Measurements from ENCODE around the gene SSTR5. TPM values are rescaled to one million over a fixed set of nuclear protein-coding genes. Genes with fewer than 3 reads are reported as not detected.

SSTR5 gene
- total RNA-seq, 1 experiment from 2014 or later = not detected

DNA sequence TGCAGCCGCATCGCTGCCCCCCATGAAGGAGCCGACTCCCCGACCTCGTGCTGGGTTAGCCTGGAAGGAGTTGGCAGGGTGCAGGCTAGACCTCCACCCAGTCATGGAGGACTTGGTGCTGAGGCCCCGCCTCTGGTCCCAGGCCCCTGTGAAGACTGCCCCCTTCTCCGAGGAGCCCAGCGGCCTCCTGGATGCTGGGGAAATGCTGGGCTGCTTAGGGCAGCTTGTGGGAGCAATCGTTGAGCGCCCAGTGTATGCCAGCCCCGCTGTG, 1.8 kb downstream of the SSTR5 start:
- no peaks in the 10 kb centered on the region for H3K79me2 ChIP-seq (ENCODE audit: low read depth)
- H3K4me3 ChIP-seq = no peak overlapping the region
- peaks cover 37% of the 10 kb centered on the region for H3K27me3 ChIP-seq (ENCODE audit: insufficient read depth, low read depth)
- intact Hi-C loops (cut with micrococcal nuclease; ENCODE audit: unreplicated experiment) = no loop called here
- no TSS peak for BruUV-seq (replicated peaks)
- ChIA-PET CTCF (no interaction called here), POLR2A (ENCODE audit: unreplicated experiment) (no interaction called here)
- no peaks in the 10 kb centered on the region for H4K20me1 ChIP-seq (ENCODE audit: insufficient read depth)
- H3K36me3 ChIP-seq (ENCODE audit: low read depth) = no peaks in the 10 kb centered on the region
- TF ChIP-seq, protein P1, sequence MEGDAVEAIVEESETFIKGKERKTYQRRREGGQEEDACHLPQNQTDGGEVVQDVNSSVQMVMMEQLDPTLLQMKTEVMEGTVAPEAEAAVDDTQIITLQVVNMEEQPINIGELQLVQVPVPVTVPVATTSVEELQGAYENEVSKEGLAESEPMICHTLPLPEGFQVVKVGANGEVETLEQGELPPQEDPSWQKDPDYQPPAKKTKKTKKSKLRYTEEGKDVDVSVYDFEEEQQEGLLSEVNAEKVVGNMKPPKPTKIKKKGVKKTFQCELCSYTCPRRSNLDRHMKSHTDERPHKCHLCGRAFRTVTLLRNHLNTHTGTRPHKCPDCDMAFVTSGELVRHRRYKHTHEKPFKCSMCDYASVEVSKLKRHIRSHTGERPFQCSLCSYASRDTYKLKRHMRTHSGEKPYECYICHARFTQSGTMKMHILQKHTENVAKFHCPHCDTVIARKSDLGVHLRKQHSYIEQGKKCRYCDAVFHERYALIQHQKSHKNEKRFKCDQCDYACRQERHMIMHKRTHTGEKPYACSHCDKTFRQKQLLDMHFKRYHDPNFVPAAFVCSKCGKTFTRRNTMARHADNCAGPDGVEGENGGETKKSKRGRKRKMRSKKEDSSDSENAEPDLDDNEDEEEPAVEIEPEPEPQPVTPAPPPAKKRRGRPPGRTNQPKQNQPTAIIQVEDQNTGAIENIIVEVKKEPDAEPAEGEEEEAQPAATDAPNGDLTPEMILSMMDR (conservative IDR thresholded peaks at IDR 0.05) = no peak
- TF ChIP-seq EZH2 (IDR thresholded peaks at IDR 0.05; ENCODE audit: low read depth) = no peak
- H3K27ac ChIP-seq = no peak overlapping the region
- no peak overlapping the region for H3K4me2 ChIP-seq
- H3K9me2 ChIP-seq (ENCODE audit: insufficient read depth) = no peaks in the 10 kb centered on the region
- H3K4me1 ChIP-seq (replicated peaks; ENCODE audit: insufficient read depth) = peaks cover 9% of the 10 kb centered on the region; the same call in 1 of the 2 replicates
- H3F3A ChIP-seq (ENCODE audit: insufficient read depth, low read depth) = no peaks in the 10 kb centered on the region
- H2AFZ ChIP-seq = no peak overlapping the region
- DNase-seq = no peak
- H3K9me3 ChIP-seq (ENCODE audit: insufficient read depth, low read depth) = no peaks in the 10 kb centered on the region

DNA sequence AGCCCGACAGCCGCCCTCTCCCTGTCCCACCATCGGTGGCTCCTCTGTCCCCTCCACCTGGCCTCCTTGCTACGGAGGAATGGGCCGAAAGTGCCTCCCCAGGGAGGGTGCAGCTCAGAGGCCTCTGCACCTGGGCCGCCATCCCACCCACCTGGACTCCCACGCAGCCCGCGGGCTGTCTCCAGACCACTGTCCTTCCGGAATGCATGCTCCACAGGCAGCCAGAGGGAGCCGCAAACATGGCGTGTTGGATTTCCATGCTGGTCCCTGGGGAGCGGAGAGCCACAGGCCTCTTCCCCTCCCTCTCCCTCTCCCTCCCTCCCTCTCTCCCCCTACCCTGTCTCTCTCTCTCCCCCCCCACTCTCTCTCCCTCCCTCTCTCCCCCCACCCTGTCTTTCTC, 3.0 kb downstream of the SSTR5 start:
- DNase-seq = no peak
- H3K9me2 ChIP-seq (ENCODE audit: insufficient read depth) = no peaks in the 10 kb centered on the region
- no TSS peak for BruUV-seq (replicated peaks)
- no peaks in the 10 kb centered on the region for H4K20me1 ChIP-seq (ENCODE audit: insufficient read depth)
- TF ChIP-seq, protein P1 (conservative IDR thresholded peaks at IDR 0.05) = no peak
- no peak for TF ChIP-seq EZH2 (IDR thresholded peaks at IDR 0.05; ENCODE audit: low read depth)
- no peak overlapping the region for H3K27ac ChIP-seq
- POLR2A ChIA-PET (ENCODE audit: unreplicated experiment) = no interaction called here
- no peak overlapping the region for H3K4me3 ChIP-seq
- CTCF ChIA-PET = no interaction called here
- H2AFZ ChIP-seq = no peak overlapping the region
- no peaks in the 10 kb centered on the region for H3K79me2 ChIP-seq (ENCODE audit: low read depth)
- peaks cover 9% of the 10 kb centered on the region; the same call in 1 of the 2 replicates for H3K4me1 ChIP-seq (replicated peaks; ENCODE audit: insufficient read depth)
- H3K9me3 ChIP-seq (ENCODE audit: insufficient read depth, low read depth) = no peaks in the 10 kb centered on the region
- no peaks in the 10 kb centered on the region for H3F3A ChIP-seq (ENCODE audit: insufficient read depth, low read depth)
- no peaks in the 10 kb centered on the region for H3K36me3 ChIP-seq (ENCODE audit: low read depth)
- no peak overlapping the region for H3K4me2 ChIP-seq
- peaks cover 37% of the 10 kb centered on the region for H3K27me3 ChIP-seq (ENCODE audit: insufficient read depth, low read depth)
- intact Hi-C loops (cut with micrococcal nuclease; ENCODE audit: unreplicated experiment) = no loop called here

DNA sequence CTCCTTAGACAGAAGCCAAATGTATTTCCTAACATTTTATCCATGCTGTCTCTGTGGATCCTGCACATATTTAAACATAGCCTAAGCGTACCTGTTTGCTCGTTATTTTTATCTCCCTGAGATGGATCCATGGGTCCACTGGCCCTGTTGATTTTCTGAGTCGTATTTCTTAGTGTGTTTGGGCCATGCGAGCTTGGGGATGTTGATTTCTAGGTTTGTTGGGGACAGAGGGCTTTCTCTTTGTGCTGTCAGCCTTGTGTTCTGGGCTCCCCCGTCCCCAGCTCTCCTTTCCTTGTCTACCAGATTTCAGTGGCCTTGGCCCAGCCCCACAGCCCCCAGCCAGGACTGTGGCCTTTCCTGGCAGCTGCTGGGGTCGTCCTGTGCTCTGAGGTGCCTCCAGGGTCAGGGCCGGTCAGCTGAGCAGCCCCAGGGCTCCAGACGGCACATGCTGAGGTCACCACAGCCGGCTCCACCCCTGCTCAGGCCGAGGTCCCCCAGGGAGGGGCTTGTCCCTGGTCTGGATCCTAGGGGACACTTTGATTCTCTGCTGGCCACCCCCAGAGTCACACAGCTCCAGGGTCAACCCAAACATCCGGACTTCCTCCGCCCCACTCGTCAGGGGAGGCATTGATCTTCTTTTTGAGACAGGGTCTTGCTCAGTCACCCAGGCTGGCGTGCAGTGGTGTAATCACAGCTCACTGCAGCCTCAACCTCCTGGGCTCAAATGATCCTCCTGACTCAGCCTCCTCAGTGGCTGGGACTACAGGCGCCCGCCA, 4.4 kb downstream of the SSTR5 start:
- ChIA-PET POLR2A (ENCODE audit: unreplicated experiment) (no interaction called here), CTCF (no interaction called here)
- no TSS peak for BruUV-seq (replicated peaks)
- DNase-seq = no peak
- intact Hi-C loops (cut with micrococcal nuclease; ENCODE audit: unreplicated experiment) = no loop called here
- Histone ChIP-seq H3F3A (ENCODE audit: insufficient read depth, low read depth) (no peaks in the 10 kb centered on the region), H3K4me3 (no peak overlapping the region), H3K36me3 (ENCODE audit: low read depth) (no peaks in the 10 kb centered on the region), H3K27ac (no peak overlapping the region), H3K79me2 (ENCODE audit: low read depth) (no peaks in the 10 kb centered on the region), H2AFZ (no peak overlapping the region), H3K9me2 (ENCODE audit: insufficient read depth) (no peaks in the 10 kb centered on the region), H4K20me1 (ENCODE audit: insufficient read depth) (no peaks in the 10 kb centered on the region), H3K27me3 (ENCODE audit: insufficient read depth, low read depth) (peaks cover 46% of the 10 kb centered on the region), H3K4me2 (no peak overlapping the region), H3K4me1 (replicated peaks; ENCODE audit: insufficient read depth) (peaks cover 9% of the 10 kb centered on the region; the same call in 1 of the 2 replicates), H3K9me3 (ENCODE audit: insufficient read depth, low read depth) (no peaks in the 10 kb centered on the region)
- TF ChIP-seq EZH2 (IDR thresholded peaks at IDR 0.05; ENCODE audit: low read depth) = no peak
- TF ChIP-seq, protein P1 (conservative IDR thresholded peaks at IDR 0.05) = no peak
